Epidermal melanocyte (primary cell): ENCODE measurements around the gene SPATA7.

Source experiments
- DNase-seq: peaks from one replicate; pipeline ENCODE4 v3.0.0; 2011; ENCODE audit warnings: low spot score; ENCODE audit not compliant: insufficient read length

SPATA7 gene

DNA sequence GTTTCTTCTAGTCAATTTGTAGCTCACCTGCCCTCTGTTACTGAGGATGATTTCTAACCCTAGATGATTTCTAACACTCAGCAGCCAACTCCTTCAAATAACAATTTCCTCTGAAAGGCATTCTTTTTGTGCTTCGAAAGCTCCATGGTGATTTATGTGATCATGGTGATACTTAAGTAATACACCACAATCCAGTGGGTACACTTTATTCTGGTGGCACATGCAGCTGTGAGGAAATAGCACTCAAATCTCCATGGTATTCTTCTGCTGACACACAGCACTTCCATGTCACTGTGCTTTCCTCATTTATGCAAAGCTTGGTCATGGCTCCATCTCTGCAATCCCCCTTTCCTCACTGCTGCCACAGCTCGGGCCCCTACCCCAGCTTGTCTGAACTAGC, 95.6 kb downstream of the SPATA7 start:
- no peak for DNase-seq

DNA sequence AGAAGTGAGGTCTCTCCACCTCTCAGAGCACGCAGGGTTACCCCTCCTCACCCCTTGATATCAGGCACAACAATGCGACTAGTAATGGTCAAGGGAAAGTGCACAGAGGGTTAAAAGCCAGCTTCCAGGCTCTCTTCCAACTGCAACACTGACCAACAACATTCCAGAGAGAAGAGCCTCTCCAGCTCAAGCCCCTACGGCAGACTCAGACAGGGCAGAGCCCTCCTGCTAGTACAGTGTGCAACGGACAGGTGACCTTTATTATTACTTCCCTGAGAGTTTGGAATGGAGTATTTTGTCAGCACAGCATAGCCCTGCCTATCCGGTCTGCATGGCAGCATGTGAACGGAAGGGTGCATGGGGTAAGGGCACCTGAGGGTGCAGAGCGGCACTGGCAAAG, 96.3 kb downstream of the SPATA7 start:
- DNase-seq, result no peak

DNA sequence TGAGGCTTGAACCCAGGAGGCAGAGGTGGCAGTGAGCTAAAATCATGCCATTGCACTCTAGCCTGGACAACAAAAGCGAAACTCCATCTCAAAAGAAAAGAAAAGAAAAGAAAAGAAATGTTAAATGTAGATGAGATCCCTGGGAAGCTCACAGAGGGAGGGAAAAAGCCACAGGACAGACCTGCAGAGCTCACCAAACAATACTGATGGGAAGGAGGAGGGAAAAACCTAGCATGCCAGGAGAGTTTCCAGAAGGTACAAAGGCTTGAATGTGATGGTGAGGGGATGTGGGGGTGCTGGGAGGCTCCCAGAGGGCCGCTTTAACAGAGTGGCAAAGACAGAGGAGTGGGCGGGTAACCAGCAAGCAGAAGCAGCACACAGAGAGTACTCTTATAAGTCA, 97.1 kb downstream of the SPATA7 start:
- DNase-seq, result no peak
